Activated CD8-positive, alpha-beta memory T cell treated with anti-CD3 and anti-CD28 coated beads, Interleukin-2, amount 50 U/mL, for 24 hours (primary cell): ENCODE measurements around the gene ARHGAP44.

ENCODE experiments used
- DNase-seq: peaks from one replicate; pipeline ENCODE4 v3.0.0-alpha.2; 2020; ENCODE audit errors: extremely low read depth

Gene ARHGAP44, protein sequence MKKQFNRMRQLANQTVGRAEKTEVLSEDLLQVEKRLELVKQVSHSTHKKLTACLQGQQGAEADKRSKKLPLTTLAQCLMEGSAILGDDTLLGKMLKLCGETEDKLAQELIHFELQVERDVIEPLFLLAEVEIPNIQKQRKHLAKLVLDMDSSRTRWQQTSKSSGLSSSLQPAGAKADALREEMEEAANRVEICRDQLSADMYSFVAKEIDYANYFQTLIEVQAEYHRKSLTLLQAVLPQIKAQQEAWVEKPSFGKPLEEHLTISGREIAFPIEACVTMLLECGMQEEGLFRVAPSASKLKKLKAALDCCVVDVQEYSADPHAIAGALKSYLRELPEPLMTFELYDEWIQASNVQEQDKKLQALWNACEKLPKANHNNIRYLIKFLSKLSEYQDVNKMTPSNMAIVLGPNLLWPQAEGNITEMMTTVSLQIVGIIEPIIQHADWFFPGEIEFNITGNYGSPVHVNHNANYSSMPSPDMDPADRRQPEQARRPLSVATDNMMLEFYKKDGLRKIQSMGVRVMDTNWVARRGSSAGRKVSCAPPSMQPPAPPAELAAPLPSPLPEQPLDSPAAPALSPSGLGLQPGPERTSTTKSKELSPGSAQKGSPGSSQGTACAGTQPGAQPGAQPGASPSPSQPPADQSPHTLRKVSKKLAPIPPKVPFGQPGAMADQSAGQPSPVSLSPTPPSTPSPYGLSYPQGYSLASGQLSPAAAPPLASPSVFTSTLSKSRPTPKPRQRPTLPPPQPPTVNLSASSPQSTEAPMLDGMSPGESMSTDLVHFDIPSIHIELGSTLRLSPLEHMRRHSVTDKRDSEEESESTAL

DNA sequence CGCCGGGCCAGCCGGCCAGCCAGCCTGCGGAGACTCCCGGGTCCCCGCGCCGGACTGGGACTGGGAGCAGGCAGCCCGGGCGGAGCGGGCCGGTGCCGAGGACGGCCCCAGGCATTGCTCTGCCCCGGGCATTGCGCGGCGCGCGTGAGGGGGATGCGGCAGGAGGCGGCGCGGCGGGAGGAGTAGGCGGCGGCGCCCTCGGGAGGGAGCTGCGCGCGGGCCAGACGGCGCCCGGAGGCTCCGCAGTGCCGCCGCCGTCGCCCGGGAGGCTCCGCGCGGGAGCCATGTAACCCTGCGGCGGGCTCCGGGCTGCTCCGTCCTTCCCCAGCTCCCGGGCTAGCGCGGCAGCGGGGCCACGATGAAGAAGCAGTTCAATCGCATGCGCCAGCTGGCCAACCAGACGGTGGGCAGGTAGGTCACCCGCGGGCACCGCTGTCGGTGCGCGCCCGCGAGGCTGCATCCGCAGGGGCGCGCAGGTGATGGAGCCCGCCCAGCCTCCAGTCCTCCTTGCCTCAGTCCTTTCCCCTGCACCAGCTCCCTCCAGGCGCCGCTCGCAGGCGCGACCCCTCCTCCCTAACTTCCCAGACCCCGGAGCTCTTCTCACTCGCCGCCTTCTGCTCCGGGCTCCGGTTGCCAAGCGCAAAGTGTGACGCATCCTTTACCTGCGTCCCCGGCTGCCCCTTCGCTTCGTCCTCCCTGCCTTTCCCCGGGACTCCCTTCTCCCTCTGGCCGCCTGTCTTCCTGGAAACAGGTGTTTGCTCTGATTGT lies at the start of gene ARHGAP44:
Gene ARHGAP44 (plus strand): TSS at position 18 of the 768 bp plus-strand sequence. CDS start 341 bp downstream, at position 359.
- DNase-seq = no peak

DNA sequence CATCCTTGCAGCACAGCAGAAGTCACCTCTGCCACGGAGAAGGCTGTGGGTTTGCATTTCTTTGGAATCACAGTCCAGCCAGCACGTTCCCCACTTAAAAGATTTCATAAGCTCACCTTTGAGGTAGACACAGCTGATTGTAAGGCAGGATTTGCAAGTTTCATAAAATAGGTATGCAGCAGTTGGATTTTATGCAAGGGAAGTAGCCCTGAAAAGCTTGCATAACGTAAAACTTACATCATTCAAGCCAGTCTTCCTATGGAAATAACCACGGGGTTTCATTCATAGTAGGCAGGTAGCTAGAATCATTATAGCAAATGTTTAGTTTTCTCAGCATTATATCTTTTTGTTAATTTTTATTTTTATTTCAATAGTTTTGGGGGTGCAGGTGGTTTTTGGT lies 49.8 kb upstream of the ARHGAP44 start:
- DNase-seq = no peak

DNA sequence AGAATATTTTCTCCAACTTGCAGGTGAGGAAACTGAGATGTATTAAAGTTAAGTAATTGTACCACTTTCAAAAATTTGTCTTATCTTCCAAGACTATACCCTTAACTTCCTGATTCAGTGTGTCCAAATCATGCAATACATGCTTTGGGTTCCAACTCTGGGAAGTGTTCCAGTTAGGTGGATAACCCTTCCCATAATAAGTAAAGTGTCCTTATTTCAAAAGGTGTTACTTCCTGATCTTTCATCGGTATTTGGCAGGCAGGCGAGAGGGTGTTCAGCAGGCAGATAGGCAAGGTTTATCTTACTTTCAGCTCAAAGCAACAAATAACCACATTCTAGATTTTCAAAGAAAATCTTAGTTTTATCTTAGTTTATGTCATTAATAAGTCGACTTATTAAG lies 46.3 kb upstream of the ARHGAP44 start:
- no peak for DNase-seq

DNA sequence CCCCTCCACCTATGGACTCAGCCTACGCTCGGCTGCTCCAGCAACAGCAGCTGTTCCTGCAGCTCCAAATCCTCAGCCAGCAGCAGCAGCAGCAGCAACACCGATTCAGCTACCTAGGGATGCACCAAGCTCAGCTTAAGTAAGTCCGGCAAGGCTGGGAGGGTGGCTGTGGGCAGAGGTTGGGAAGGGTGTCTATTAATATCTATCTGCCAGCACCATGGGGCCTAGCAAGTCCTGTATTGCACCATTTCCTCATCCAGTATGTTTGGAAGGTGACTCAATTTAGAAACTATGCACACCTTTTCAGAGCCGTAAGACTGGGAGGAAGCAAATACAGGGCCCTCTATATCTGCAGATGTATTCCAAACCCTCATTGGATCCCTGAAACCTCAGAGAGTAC lies 45.0 kb upstream of the ARHGAP44 start:
- DNase-seq = no peak

DNA sequence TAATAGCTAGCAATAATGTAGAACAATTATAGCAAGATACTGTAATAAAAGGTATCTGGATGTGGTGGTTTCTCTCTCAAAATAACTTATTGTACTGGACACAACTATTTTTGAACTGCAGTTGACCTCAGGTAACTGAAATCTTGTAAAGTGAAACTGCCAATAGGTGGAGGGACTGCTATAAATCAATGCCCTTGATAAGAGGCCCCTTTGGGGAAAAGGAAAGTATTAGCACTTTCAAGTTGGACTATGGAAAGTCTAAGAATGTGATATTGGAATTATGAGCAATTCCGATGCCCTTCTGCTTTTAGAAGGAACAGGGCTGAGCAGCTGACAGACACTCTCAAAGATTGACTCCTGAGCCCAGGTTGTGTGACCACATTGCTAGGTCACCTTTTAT lies 44.5 kb upstream of the ARHGAP44 start:
- DNase-seq = no peak

DNA sequence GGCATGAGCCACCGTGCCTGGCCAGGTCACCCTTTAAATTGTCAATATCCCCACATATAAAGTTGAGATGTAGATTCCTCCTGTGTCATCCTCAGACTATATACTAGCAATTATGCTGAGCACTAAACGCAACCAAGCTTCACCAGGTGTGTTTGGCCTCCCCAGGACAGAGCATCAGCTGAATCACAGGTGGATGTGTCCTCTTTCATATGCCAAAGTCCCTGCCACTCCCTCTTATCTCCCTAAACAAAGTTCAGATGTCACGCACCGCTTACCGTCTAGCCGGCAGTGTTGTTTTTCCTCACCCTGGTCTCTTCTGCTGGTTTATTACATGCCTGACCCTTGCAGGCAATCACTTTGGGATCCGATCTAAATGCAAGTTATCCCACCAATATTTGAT lies 43.8 kb upstream of the ARHGAP44 start:
- no peak for DNase-seq

DNA sequence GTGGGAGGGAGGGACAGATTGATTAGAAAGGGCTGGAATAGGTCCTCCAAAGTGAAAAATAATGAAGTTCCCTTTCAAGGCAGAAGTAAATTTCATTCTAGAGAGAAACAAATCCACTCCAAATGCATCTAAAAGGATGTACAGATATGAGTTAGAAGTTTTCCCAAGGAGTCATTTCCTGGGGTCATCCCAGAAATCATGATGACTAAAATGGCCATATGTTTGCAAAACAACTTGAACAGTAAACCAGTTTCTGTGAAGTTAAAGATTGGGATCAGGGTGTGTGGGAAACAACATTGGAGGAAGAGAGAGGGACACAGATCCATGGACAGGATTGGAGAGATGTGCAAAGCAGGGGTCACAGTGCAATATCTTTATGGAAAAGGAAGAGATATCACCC lies 32.5 kb upstream of the ARHGAP44 start:
- no peak for DNase-seq

DNA sequence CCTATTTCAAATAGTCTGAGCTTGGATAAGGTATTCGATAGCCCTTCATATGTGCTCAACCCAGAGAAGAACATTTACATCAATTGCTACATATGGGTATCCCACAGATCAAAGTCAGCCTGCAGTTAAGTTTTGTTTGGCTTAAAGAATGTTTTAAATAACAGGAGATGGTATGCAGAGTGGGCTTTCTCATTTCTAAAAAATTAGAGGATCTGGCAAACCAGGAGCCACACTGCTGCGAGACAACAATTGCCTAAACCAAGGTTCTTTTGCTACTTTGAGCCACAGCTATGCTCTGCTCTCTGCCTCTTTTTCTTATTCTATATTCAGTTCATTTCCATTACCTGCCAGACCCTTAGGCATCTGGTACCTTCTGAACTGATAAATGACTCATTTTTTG lies 30.2 kb upstream of the ARHGAP44 start:
- no peak for DNase-seq

DNA sequence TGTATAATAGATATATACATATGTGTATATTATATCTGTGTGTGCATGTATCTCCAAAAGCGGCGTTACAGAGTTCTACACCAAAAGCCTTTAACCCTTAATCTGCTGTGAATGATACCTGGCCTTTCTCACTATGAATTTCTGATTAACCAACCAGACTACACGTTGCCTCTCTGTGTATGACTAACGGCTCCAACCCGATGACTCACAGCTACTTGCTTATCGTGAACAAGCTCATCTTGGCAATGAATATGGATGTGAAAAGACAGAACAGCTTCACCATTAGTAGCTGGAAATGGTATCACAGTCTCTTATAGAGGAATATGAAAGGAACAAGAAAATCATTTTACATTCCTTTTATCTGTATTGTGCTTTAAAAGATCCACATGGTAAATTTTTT lies 23.8 kb upstream of the ARHGAP44 start:
- DNase-seq = no peak

DNA sequence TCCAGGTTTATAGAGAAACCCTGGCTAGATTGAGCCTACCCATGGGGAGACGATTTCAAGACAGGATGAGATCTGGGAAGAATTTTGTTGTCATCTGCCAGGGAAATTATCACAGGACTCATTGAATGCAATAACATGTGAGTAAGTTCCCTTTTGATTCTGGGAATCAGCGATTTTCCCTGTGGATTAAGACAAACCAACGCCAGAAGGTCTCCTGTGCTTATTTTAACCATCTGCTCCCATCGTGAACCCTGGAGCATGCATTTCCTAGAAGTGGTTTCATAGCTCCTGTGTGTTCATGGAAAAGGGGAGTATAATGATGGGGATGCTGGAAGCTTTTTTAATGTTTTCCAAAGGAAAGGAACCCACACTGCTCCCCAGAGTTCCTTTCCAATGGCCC lies 21.0 kb upstream of the ARHGAP44 start:
- no peak for DNase-seq

DNA sequence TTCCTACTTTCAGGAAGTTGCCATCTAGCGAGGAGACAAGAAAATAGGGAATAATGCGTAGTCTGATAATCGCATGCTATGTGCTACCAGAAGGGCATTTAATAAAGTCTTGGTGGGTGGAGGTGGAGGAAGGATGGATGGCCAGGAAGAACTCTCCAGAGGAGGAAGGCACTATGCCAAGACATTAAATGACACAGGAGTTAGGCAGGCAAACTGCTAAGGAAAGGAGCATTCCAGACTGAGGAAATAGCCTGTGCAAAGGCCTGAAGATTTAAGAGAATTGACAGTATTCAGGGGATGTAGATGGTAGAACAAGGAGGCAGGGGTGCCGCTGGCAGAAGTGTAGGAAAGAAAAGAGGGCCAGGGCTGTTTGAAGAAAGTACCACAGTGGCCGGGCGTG lies 19.3 kb upstream of the ARHGAP44 start:
- no peak for DNase-seq

DNA sequence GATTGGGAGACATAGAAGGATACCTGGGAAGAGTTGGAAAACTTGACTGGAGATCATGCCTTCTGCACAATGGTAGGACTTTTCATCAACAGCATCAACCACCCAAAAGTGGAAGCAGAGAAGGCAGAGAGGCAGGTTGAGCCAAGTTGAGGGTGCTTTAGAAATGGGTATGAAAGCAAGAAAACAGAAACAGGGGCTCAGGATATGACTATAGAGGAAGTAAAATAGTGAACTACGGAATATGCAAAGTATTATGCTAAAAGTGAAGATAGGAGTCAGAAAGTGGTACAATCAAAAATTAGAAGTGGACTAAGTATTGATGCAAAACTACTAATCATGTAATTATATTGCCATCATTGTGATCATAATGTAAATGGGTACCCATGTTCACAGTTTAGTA lies 16.1 kb upstream of the ARHGAP44 start:
- DNase-seq = no peak

DNA sequence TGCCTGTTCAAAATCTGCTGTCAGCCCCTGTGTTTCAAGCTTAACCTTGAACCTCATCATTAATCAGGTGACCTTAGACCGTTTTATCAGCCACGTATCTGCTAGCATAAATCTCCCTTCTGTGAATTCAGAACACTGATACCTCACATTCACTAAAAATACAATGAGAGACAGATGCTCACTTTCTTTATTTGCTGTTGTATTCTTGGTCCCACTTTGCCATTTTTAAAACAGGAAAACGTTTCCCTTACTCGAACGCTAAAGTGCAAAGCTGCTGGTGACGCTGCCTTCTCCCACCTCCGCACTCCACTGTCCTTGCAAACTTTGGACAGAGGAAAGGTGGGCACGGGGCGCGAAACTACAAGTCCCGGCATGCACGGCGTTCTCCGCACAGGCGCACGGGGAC lies 220 bp upstream of the ARHGAP44 start:
- DNase-seq = no peak

DNA sequence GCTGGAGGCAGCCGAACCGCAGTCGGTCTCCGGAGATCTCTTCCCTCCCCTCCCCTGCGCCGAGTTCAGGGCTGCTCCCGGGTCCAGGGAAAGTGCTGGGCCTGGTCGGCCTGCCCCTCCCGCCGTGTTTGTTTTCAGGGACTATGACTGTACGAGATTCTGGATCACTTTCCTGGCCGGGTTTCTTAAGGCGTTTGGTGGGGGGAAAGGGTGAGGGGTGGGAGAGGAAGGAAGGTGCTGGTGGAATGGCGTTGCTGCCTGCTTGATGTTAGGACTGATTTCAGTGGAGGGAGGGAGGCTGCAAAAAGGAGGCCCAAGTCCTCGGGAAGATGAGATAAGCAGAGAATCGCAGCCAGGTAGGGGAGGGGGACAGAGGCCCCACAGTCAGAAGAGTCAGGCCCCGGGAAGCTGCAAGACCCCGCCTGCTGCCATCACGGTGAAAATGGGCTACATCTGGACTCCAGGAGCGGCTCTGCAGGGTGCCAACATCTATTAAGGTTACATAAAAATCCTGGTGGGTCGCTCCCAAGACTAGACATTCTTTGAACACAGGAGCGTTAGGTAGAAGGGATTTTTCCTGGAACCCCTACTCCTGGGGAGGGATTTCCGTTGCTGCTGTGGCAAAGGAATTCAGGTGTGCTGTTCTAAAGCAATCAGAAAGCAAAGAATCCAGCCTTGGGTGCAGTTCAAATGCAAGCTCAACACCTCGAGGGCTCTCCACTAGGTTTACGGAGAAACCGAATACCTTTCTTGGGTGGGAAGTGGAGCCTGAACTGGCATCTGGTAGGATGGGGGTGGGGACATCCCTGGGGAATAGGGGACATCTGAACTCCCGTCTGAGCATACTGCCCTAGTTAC lies 1.2 kb downstream of the ARHGAP44 start:
- no peak for DNase-seq

DNA sequence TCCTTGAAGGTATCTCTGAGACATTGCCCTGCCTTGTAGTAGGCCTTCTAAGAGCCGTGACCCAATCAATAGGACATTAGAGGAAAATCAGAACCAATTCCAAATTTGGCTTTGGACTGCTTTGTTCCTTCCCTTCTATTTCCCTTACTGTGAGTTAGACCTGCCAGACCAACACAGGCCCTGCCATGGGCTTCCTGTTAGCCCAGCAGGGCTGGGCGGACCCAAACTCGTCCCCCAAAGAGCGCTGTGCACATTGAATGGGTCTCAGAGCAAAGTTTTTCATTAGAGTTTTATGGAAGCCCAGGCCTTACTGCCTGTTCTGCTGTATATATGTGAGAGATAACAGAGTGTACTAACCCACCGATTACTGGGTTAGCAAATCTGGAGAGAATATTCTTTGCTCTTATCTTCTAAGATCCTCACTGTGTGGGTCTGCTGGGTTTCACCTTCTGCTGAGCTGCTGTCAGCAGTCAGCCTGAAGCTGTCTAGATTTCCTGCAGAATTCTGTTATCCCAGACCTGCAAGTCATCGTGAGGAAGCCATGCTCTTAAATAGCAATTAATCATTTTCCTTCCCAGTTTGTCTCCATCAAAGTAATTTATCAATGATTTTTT lies 5.7 kb downstream of the ARHGAP44 start:
- DNase-seq = no peak

DNA sequence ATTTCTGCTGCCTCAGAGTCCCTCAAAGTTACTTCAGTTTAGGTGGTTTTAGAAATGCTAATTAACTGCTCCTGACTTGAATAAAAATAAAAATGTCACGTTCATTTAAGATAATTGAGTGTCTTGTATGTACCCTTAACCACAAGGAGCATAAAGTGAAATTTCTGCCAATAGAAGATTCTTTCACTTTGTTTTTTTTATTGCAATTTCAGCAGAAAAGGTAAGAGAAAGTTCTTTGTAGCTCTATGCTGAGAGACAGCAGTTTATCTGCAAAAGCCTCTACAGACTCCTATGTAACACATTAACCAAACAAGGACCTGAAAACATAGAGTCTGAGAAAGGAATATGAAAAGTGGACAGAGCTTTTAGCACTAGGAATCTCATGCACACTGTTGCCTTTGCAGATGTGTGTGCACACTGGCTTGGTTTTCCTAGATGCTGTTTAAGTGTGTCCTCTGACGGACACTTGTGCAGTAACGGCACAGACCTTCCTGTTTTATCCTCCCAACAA lies 11.6 kb downstream of the ARHGAP44 start:
- no peak for DNase-seq

DNA sequence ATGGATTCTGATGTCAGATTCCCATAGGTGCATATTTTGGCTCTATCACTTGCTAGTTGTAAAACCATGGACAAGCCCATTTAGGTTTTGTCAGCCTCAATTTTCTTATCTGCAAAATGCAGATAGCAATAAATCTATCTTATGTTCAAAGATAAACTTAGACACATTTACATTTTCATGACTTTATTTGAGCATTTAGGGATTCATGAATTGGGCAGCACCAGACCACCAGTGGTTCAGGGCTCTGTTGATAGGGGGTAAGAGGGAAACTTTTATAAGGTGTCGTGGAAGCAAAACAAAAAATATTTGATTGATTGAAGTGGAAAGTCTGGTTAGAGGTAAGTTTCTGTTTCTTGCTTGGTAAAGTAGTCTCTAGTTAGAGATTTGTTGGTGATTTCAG lies 17.3 kb downstream of the ARHGAP44 start:
- DNase-seq = no peak

DNA sequence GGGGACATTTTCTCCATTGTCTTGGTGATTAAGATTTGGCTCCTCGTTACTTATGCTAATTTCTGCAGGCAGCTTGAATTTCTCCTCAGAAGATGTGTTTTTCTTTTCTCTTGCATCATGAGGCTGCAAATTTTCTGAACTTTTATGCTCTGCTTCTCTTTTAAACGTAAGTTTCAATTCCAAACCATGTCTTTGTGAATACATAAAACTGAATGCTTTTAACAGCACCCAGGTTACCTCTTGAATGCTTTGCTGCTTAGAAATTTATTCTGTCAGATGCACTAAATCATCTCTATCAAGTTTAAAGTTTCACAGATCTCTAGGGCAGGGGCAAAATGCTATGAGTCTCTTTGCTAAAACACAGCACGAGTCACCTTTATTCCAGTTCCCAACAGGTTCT lies 19.4 kb downstream of the ARHGAP44 start:
- no peak for DNase-seq

DNA sequence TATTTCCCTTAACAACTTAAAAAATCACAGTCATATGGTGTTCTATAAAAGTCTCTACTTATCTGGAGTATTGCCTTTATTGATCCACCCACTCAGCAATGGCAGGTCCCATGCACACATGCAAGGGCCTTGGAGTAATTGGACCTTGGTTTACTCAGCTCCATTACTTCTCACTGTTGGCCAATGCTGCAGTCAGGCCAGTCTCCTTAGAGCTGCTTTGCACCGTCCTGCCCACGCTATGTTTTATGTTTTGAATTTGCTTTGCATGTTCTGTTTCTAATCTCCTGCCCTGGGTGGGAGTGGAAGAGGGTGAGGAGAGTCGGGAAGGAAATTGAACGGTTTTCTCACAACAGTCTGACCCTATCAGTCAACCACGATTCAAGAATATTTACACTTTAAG lies 23.6 kb downstream of the ARHGAP44 start:
- DNase-seq = no peak

DNA sequence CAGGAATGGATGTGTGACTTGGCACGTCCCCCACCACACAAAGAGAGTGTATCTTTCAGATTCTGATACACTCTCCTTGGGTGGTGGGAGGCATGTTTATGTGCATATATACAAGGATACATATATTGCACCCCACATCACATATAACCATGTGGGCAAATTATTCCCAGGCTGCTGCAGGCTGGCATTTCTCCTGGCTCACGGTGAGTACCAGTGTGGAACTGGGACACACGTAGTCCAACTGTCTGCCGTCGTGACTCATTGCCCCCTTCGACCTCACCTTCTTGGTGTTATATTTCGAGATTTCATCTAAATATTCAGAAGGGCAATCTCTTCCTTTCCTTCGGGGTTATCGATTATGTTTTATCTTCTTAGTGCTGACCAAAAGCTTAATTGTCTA lies 24.4 kb downstream of the ARHGAP44 start:
- no peak for DNase-seq

DNA sequence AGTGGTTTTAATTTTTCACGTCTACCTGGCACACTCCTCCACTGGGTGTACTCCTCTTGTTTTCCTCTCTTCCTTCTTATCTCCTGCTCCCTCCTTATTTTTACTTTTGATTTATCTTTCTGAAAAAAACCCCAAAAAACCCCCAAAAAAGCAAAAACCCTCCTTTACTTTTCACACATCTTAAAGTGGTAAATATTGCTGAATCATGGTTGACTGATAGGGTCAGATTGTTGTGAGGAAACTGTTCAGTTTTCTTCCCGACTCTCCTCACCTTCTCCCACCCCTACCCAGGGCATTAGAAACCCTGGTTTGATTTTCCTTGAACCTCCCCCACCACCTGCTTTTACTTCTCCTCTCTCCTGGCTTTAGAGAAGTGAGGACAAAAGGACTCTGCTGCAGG lies 25.4 kb downstream of the ARHGAP44 start:
- DNase-seq = no peak
